Ovary (tissue), 3 donors: ENCODE measurements around the gene FGD2.

ENCODE experiments used
- CTCF ChIP-seq, 3 donors: fragments of 450-650 bp in 2 of 3; fragments of 200-600 bp in 1 of 3; IDR thresholded peaks; one replicate each; pipeline versions ENCODE4 v1.5.1 to v1.8.0; 2016 to 2022; ENCODE audit warnings: antibody characterized with exemption in 3 of 3, mild to moderate bottlenecking in 1 of 3
- POLR2A ChIP-seq: fragments of 450-650 bp; IDR thresholded peaks from one replicate; pipeline ENCODE4 v1.6.1; 2017; ENCODE audit warnings: antibody characterized with exemption, mild to moderate bottlenecking, moderate library complexity
- donor health status: DM: no; HTN: no; CAD: no.

- peak; percentile 33 to 88 (median 59) for TF ChIP-seq CTCF (IDR thresholded peaks at IDR 0.05)
- TF ChIP-seq POLR2A = no peak
Observed at GRCh38 chr6:36979347-36979742, 26.1 kb upstream of the FGD2 start.
